Measurements from ENCODE around the gene WDR20. TPM values are rescaled to one million over a fixed set of nuclear protein-coding genes. Genes with fewer than 3 reads are reported as not detected.

The WDR20 gene
- total RNA-seq, 1 experiment from 2014 or later = 25.6 TPM

GRCh38 chr14:102251161-102251560 is 111.5 kb downstream of the WDR20 start (continued):
- TF ChIP-seq STAT6 (CRISPR knock-in tag; conservative IDR thresholded peaks at IDR 0.05; ENCODE audit: low read depth) = no peak

- H3K4me1 Mint-ChIP-seq = peaks cover 3% of the 10 kb centered on the region
- ATAC-seq (no peak), DNase-seq (ENCODE audit: low spot score) (no peak)
- no peak overlapping the region for H3K4me3 Mint-ChIP-seq
- no peaks in the 10 kb centered on the region for H3K9me3 Mint-ChIP-seq
- ChIA-PET CTCF (no interaction called here), POLR2A (no interaction called here)
- peaks cover 5% of the 10 kb centered on the region; the same call in 1 of the 2 replicates for H3K27me3 Mint-ChIP-seq (ENCODE audit: low read depth)
- H3K27ac Mint-ChIP-seq = no peak overlapping the region
- TF ChIP-seq EMX1 (CRISPR knock-in tag; IDR thresholded peaks at IDR 0.05) = no peak
- TF ChIP-seq ZNF138 (CRISPR knock-in tag; conservative IDR thresholded peaks at IDR 0.05) = no peak
- TF ChIP-seq CREM (CRISPR knock-in tag; IDR thresholded peaks at IDR 0.05) = no peak
- TF ChIP-seq FOXJ3 (CRISPR knock-in tag; IDR thresholded peaks at IDR 0.05; ENCODE audit: borderline replicate concordance) = no peak
- no peak for TF ChIP-seq ZNF317 (CRISPR knock-in tag; IDR thresholded peaks at IDR 0.05; ENCODE audit: borderline replicate concordance, low read depth)
- TF ChIP-seq RELA (CRISPR knock-in tag; IDR thresholded peaks at IDR 0.05; ENCODE audit: borderline replicate concordance) = no peak
- no peak for TF ChIP-seq NR2C2 (CRISPR knock-in tag; IDR thresholded peaks at IDR 0.05)
- no peak for TF ChIP-seq ZNF671 (CRISPR knock-in tag; IDR thresholded peaks at IDR 0.05)
- no peak for TF ChIP-seq ZNF423 (CRISPR knock-in tag; IDR thresholded peaks at IDR 0.05)
- no peaks in the 10 kb centered on the region for H3K36me3 Mint-ChIP-seq
These were observed 113.4 kb downstream of the WDR20 start for GRCh38 chr14:102252834-102253801.

GRCh38 chr14:102255401-102256190 is 115.9 kb downstream of the WDR20 start:
- Mint-ChIP-seq H3K27me3 (ENCODE audit: low read depth) (no peaks in the 10 kb centered on the region), H3K4me1 (no peaks in the 10 kb centered on the region), H3K4me3 (no peak overlapping the region), H3K36me3 (no peaks in the 10 kb centered on the region), H3K9me3 (no peaks in the 10 kb centered on the region), H3K27ac (no peak overlapping the region)
- no peak for ATAC-seq
- no peak for DNase-seq (ENCODE audit: low spot score)
- POLR2A ChIA-PET = no interaction called here
- CTCF ChIA-PET = no interaction called here
- TF ChIP-seq NR2C2 (CRISPR knock-in tag; IDR thresholded peaks at IDR 0.05) = no peak
- TF ChIP-seq, protein P1, sequence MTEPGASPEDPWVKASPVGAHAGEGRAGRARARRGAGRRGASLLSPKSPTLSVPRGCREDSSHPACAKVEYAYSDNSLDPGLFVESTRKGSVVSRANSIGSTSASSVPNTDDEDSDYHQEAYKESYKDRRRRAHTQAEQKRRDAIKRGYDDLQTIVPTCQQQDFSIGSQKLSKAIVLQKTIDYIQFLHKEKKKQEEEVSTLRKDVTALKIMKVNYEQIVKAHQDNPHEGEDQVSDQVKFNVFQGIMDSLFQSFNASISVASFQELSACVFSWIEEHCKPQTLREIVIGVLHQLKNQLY (CRISPR knock-in tag; IDR thresholded peaks at IDR 0.05) = no peak
- TF ChIP-seq, protein P2, sequence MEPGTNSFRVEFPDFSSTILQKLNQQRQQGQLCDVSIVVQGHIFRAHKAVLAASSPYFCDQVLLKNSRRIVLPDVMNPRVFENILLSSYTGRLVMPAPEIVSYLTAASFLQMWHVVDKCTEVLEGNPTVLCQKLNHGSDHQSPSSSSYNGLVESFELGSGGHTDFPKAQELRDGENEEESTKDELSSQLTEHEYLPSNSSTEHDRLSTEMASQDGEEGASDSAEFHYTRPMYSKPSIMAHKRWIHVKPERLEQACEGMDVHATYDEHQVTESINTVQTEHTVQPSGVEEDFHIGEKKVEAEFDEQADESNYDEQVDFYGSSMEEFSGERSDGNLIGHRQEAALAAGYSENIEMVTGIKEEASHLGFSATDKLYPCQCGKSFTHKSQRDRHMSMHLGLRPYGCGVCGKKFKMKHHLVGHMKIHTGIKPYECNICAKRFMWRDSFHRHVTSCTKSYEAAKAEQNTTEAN (CRISPR knock-in tag; IDR thresholded peaks at IDR 0.05) = no peak
- TF ChIP-seq GRHL2 (CRISPR knock-in tag; IDR thresholded peaks at IDR 0.05; ENCODE audit: insufficient replicate concordance, severe bottlenecking) = no peak
- TF ChIP-seq IRF2 (CRISPR knock-in tag; IDR thresholded peaks at IDR 0.05; ENCODE audit: borderline replicate concordance, low read depth) = no peak
- no peak for TF ChIP-seq MYBL2 (CRISPR knock-in tag; IDR thresholded peaks at IDR 0.05)
- TF ChIP-seq ZNF281 (CRISPR knock-in tag; IDR thresholded peaks at IDR 0.05) = no peak
- no peak for TF ChIP-seq AFF4 (CRISPR knock-in tag; IDR thresholded peaks at IDR 0.05; ENCODE audit: borderline replicate concordance)

Data from WTC11 (cell line).